Activated CD8-positive, alpha-beta T cell treated with anti-CD3 and anti-CD28 coated beads for 36 hours (primary cell): Measurements from ENCODE around the gene TOR2A. TPM values are rescaled to one million over a fixed set of nuclear protein-coding genes. Genes with fewer than 3 reads are reported as not detected.

Experiments used
- ATAC-seq: fragments of 200-7000 bp; cut with Tn5 transposase; one replicate; pipeline ENCODE4 v1.10.0; 2021; ENCODE audit warnings: mild to moderate bottlenecking, moderate library complexity
- CTCF ChIA-PET: fragments of 350-600 bp; sonication (Branson Sonifier 250); formaldehyde crosslinking; loops from one replicate; lab custom pipeline; 2021; ENCODE audit warnings: antibody characterized with exemption; lab: Charles Lee
- POLR2A ChIA-PET: fragments of 350-600 bp; sonication (Branson Sonifier 250); formaldehyde crosslinking; loops from one replicate; lab custom pipeline; 2021; ENCODE audit warnings: antibody characterized with exemption; lab: Charles Lee
- DNase-seq: peaks from one replicate; pipeline ENCODE4 v3.0.0-alpha.2; 2020
- H3K27ac Mint-ChIP-seq: one replicate; pipeline ENCODE4 v1.8.0; 2021; ENCODE audit warnings: mild to moderate bottlenecking, mixed read lengths
- H3K27me3 Mint-ChIP-seq: one replicate; pipeline ENCODE4 v1.8.0; 2021; ENCODE audit warnings: mixed read lengths
- H3K36me3 Mint-ChIP-seq: one replicate; pipeline ENCODE4 v1.8.0; 2021; ENCODE audit warnings: low read depth, mixed read lengths
- H3K4me1 Mint-ChIP-seq: one replicate; pipeline ENCODE4 v1.8.0; 2021; ENCODE audit warnings: low read depth, mixed read lengths
- H3K4me3 Mint-ChIP-seq: one replicate; pipeline ENCODE4 v1.8.0; 2021; ENCODE audit warnings: mild to moderate bottlenecking, moderate library complexity, mixed read lengths
- H3K9me3 Mint-ChIP-seq: one replicate; pipeline ENCODE4 v1.8.0; 2021; ENCODE audit warnings: mixed read lengths
- intact Hi-C: fragments of 100-400 bp; cut with micrococcal nuclease; formaldehyde crosslinking; loops from one replicate; pipeline ENCODE4 v1.10.0; 2022
- total RNA-seq, 2 experiments: library from RNA; stranded (reverse); gene quantifications; one replicate each; pipeline ENCODE4 v1.2.3, GENCODE V29; 2021
- TF ChIP-seq, protein P1 (sequence below): fragments of 200-600 bp; IDR thresholded peaks from one replicate; pipeline ENCODE4 v1.8.0; 2022; ENCODE audit warnings: antibody characterized with exemption, mild to moderate bottlenecking

Gene TOR2A
- total RNA-seq, 2 experiments from 2014 or later = 14.4 to 16.1 TPM

DNA sequence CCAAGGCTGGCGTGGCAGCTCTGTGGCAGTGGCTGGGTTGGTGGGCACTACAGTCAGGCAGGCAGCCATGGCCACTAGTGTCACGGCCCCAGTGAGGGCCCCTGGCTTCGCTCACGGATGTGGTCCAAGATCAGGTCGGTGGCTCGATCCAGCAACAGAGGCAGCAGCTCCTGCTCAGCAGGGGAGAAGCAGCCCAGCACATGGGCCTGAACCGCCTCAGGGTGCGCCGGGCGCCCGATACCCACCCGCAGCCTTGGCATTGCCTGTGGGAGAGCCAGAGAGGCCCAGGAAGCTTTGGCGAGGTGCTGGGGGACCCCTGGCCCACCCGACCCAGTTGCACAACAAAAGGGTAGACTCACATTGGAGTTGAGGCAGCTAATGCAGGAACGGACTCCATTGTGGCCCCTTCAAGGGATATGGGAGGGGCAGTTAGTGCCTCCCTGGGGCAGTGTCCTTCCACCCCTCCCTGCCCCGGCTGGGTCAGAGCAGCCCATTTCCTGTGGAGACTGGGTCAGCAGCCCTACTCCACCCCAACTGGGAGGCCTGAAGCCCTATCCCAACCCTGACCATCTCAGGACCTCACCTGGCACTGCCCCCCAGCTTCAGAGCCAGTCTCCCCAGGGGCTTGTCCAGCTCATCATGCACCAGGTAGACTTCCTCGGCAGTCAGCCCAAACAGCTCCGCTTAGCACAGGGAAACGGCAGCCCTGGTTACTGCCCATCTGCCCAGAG, 20.9 kb downstream of the TOR2A start:
- H3K27ac Mint-ChIP-seq = no peak overlapping the region
- intact Hi-C loops = no loop called here
- no peaks in the 10 kb centered on the region for H3K27me3 Mint-ChIP-seq
- POLR2A ChIA-PET = interaction anchor here (3.1 to 4.1 kb wide), 2 partner anchors 10 to 21 kb away, joined by 13 to 26 read pairs; partner anchors contain the start of gene TOR2A
- no peaks in the 10 kb centered on the region for H3K36me3 Mint-ChIP-seq
- CTCF ChIA-PET = interaction anchor here (1.1 to 4.1 kb wide), 4 partner anchors 21 to 210 kb away, joined by 3 to 25 read pairs (median 3); partner anchors contain the start of gene TOR2A
- TF ChIP-seq, protein P1, sequence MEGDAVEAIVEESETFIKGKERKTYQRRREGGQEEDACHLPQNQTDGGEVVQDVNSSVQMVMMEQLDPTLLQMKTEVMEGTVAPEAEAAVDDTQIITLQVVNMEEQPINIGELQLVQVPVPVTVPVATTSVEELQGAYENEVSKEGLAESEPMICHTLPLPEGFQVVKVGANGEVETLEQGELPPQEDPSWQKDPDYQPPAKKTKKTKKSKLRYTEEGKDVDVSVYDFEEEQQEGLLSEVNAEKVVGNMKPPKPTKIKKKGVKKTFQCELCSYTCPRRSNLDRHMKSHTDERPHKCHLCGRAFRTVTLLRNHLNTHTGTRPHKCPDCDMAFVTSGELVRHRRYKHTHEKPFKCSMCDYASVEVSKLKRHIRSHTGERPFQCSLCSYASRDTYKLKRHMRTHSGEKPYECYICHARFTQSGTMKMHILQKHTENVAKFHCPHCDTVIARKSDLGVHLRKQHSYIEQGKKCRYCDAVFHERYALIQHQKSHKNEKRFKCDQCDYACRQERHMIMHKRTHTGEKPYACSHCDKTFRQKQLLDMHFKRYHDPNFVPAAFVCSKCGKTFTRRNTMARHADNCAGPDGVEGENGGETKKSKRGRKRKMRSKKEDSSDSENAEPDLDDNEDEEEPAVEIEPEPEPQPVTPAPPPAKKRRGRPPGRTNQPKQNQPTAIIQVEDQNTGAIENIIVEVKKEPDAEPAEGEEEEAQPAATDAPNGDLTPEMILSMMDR = no peak
- H3K9me3 Mint-ChIP-seq = no peaks in the 10 kb centered on the region
- H3K4me1 Mint-ChIP-seq = peaks cover 27% of the 10 kb centered on the region
- no peak for ATAC-seq
- no peak for DNase-seq
- H3K4me3 Mint-ChIP-seq = peak overlapping the region; percentile 89

GRCh38 chr9:127712867-127713266, 22.2 kb downstream of the TOR2A start:
- H3K27ac Mint-ChIP-seq = no peak overlapping the region
- peaks cover 2% of the 10 kb centered on the region for H3K36me3 Mint-ChIP-seq
- ATAC-seq = no peak
- POLR2A ChIA-PET = interaction anchor here (1.3 to 4.1 kb wide), 2 partner anchors 8 to 22 kb away, joined by 5 to 26 read pairs; no protein-coding TSS in a partner anchor
- H3K4me1 Mint-ChIP-seq = peaks cover 26% of the 10 kb centered on the region
- no peak for DNase-seq
- TF ChIP-seq, protein P1 = no peak
- H3K9me3 Mint-ChIP-seq = peaks cover 2% of the 10 kb centered on the region
- H3K27me3 Mint-ChIP-seq = no peaks in the 10 kb centered on the region
- intact Hi-C loops = no loop called here
- CTCF ChIA-PET = interaction anchor here (1.7 kb wide), 1 partner anchor 157 kb away, joined by 3 read pairs; no protein-coding TSS in a partner anchor
- H3K4me3 Mint-ChIP-seq = no peak overlapping the region

GRCh38 chr9:127712371-127712770, 22.7 kb downstream of the TOR2A start:
- intact Hi-C loops = no loop called here
- Mint-ChIP-seq H3K27ac (no peak overlapping the region), H3K9me3 (peaks cover 2% of the 10 kb centered on the region), H3K4me1 (peaks cover 31% of the 10 kb centered on the region), H3K36me3 (peaks cover 2% of the 10 kb centered on the region), H3K27me3 (no peaks in the 10 kb centered on the region), H3K4me3 (no peak overlapping the region)
- ATAC-seq = no peak
- TF ChIP-seq, protein P1 = no peak
- no peak for DNase-seq
- CTCF ChIA-PET = no interaction called here
- POLR2A ChIA-PET = interaction anchor here (0.8 to 4.1 kb wide), 5 partner anchors 8 to 263 kb away, joined by 3 to 26 read pairs (median 5); no protein-coding TSS in a partner anchor

DNA sequence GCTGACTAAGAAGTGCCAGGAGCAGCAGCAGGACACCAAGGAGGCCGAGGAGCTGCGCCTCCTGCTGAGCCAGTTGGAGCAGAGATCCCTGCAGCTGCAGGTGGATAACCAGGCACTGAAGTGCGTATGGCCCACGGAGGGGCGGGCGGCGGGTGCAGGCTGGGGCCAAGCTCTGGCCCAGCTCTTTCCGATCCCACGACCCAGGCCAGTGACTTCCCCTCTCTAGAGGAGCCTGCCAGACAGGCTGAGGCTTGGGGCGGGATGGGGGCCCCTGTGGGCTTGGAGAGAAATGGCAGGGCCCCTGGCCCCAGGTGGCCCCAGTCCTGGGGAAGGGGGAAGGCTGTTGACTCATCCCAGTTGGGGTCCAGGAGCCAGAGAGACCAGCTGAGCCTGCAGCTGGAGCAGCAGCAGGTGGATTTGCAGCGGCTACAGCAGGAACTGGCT, 23.2 kb downstream of the TOR2A start:
- POLR2A ChIA-PET = interaction anchor here (0.8 to 1.6 kb wide), 4 partner anchors 9 to 262 kb away, joined by 3 to 7 read pairs (median 4); no protein-coding TSS in a partner anchor
- intact Hi-C loops = no loop called here
- H3K27ac Mint-ChIP-seq = no peak overlapping the region
- no peak for DNase-seq
- no peak for ATAC-seq
- H3K4me1 Mint-ChIP-seq = peaks cover 33% of the 10 kb centered on the region
- no peaks in the 10 kb centered on the region for H3K27me3 Mint-ChIP-seq
- CTCF ChIA-PET = interaction anchor here (1.3 kb wide), 1 partner anchor 23 kb away, joined by 4 read pairs; no protein-coding TSS in a partner anchor
- H3K9me3 Mint-ChIP-seq = peaks cover 2% of the 10 kb centered on the region
- TF ChIP-seq, protein P1 = no peak
- peaks cover 2% of the 10 kb centered on the region for H3K36me3 Mint-ChIP-seq
- no peak overlapping the region for H3K4me3 Mint-ChIP-seq
